Astrocyte (in vitro differentiated cells and primary cell): ENCODE data around the gene KCTD19. TPM values are rescaled to one million over a fixed set of nuclear protein-coding genes. Genes with fewer than 3 reads are reported as not detected.

Experiments used
- DNase-seq: peaks from one replicate; pipeline ENCODE4 v3.0.0-alpha.2; 2010; ENCODE audit warnings: low read depth
- FAIRE-seq: peaks from 2 replicates; lab custom pipeline; 2011; peaks lifted over from hg19 to GRCh38; lab: Jason Lieb, UNC
- H2AFZ ChIP-seq: 2 replicates; pipeline ENCODE4 v1.6.0; 2012; ENCODE audit warnings: low read depth, low read length, inconsistent platforms
- H3K27ac ChIP-seq: 2 replicates; pipeline ENCODE4 v1.5.1; 2011; ENCODE audit warnings: low read depth, low read length, inconsistent platforms
- H3K27me3 ChIP-seq: 2 replicates; pipeline ENCODE4 v1.6.0; 2011; ENCODE audit warnings: low read length, inconsistent platforms; ENCODE audit not compliant: insufficient read depth
- H3K36me3 ChIP-seq: 2 replicates; pipeline ENCODE4 v1.5.1; 2011; ENCODE audit warnings: low read length, inconsistent platforms; ENCODE audit not compliant: insufficient read depth
- H3K4me1 ChIP-seq: 2 replicates; pipeline ENCODE4 v1.5.1; 2011; ENCODE audit warnings: low read length, inconsistent platforms; ENCODE audit not compliant: insufficient read depth
- H3K4me2 ChIP-seq: 2 replicates; pipeline ENCODE4 v1.6.0; 2012; ENCODE audit warnings: low read length, inconsistent platforms
- H3K4me3 ChIP-seq: 2 replicates; pipeline ENCODE4 v1.5.1; 2011; ENCODE audit warnings: low read depth, mild to moderate bottlenecking, low read length, inconsistent platforms; ENCODE audit not compliant: insufficient read depth
- H3K79me2 ChIP-seq: 2 replicates; pipeline ENCODE4 v1.6.0; 2012; ENCODE audit warnings: mild to moderate bottlenecking, low read length, inconsistent platforms; ENCODE audit not compliant: insufficient read depth
- H3K9ac ChIP-seq: 2 replicates; pipeline ENCODE4 v1.6.0; 2012; ENCODE audit warnings: mild to moderate bottlenecking, low read length, inconsistent platforms
- H3K9me3 ChIP-seq: 2 replicates; pipeline ENCODE4 v1.5.1; 2012; ENCODE audit warnings: low read depth, mild to moderate bottlenecking, low read length, inconsistent platforms; ENCODE audit not compliant: insufficient read depth
- H4K20me1 ChIP-seq: 2 replicates; pipeline ENCODE4 v1.6.0; 2012; ENCODE audit warnings: low read length, inconsistent platforms; ENCODE audit not compliant: insufficient read depth
- H3K27ac Mint-ChIP-seq: one replicate; pipeline ENCODE4 v1.8.0; 2021; ENCODE audit warnings: mild to moderate bottlenecking, mixed read lengths; ENCODE audit not compliant: unreplicated experiment
- H3K27me3 Mint-ChIP-seq: one replicate; pipeline ENCODE4 v1.8.0; 2021; ENCODE audit warnings: low read depth, mixed read lengths; ENCODE audit not compliant: unreplicated experiment
- H3K36me3 Mint-ChIP-seq: one replicate; pipeline ENCODE4 v1.8.0; 2021; ENCODE audit warnings: low read depth, mixed read lengths; ENCODE audit not compliant: unreplicated experiment
- H3K4me1 Mint-ChIP-seq: one replicate; pipeline ENCODE4 v1.8.0; 2021; ENCODE audit warnings: low read depth, mixed read lengths; ENCODE audit not compliant: unreplicated experiment
- H3K4me3 Mint-ChIP-seq: one replicate; pipeline ENCODE4 v1.8.0; 2021; ENCODE audit warnings: mild to moderate bottlenecking, moderate library complexity, mixed read lengths; ENCODE audit not compliant: unreplicated experiment
- H3K9me3 Mint-ChIP-seq: one replicate; pipeline ENCODE4 v1.8.0; 2021; ENCODE audit warnings: mild to moderate bottlenecking, mixed read lengths; ENCODE audit not compliant: unreplicated experiment
- EZH2 ChIP-seq: IDR thresholded peaks from 2 replicates; pipeline ENCODE4 v1.6.1; 2012; ENCODE audit warnings: mild to moderate bottlenecking, low read length, inconsistent platforms; ENCODE audit not compliant: insufficient read depth
- total RNA-seq: library from RNA; stranded (reverse); gene quantifications from 2 replicates; pipeline ENCODE4 v1.2.1, GENCODE V29; 2021
- TF ChIP-seq, protein P1 (sequence below): IDR thresholded peaks from 2 replicates; pipeline ENCODE4 v1.5.1; 2011; ENCODE audit warnings: low read depth, mild to moderate bottlenecking, inconsistent platforms, low read length, moderate library complexity; ENCODE audit not compliant: insufficient read depth

Gene KCTD19
- total RNA-seq, 1 donor from 2014 or later: not detected

DNA sequence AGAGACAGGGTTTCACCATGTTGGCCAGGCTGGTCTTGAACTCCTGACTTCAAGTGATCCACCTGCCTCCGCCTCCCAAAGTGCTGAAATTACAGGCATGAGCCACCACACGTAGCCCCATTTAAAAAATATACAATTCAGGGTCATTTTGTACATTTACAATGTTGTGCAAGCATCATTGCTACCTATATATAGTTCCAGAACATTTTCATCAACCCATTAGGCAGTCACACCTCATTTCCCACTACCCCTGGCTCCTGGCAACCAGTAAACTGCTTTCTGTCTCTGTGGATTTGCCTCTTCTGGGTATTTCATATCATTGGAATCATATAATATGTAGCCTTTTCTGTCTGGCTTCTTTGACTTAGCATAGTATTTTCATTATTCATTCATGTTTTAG, 6.8 kb upstream of the KCTD19 start:
- DNase-seq (no peak), FAIRE-seq (no peak)
- Histone ChIP-seq H3K27me3 (no peaks in the 10 kb centered on the region), H3K4me2 (no peak overlapping the region), H4K20me1 (no peaks in the 10 kb centered on the region), H3K9me3 (no peaks in the 10 kb centered on the region), H3K79me2 (no peaks in the 10 kb centered on the region), H3K4me1 (no peaks in the 10 kb centered on the region), H3K4me3 (no peak overlapping the region), H3K27ac (no peak overlapping the region), H3K36me3 (no peaks in the 10 kb centered on the region), H3K9ac (no peak overlapping the region), H2AFZ (no peak overlapping the region)
- H3K36me3 Mint-ChIP-seq: no peaks in the 10 kb centered on the region
- no peak overlapping the region for H3K27ac Mint-ChIP-seq
- H3K4me3 Mint-ChIP-seq: no peak overlapping the region
- peaks cover 2% of the 10 kb centered on the region for H3K9me3 Mint-ChIP-seq
- TF ChIP-seq, protein P1, sequence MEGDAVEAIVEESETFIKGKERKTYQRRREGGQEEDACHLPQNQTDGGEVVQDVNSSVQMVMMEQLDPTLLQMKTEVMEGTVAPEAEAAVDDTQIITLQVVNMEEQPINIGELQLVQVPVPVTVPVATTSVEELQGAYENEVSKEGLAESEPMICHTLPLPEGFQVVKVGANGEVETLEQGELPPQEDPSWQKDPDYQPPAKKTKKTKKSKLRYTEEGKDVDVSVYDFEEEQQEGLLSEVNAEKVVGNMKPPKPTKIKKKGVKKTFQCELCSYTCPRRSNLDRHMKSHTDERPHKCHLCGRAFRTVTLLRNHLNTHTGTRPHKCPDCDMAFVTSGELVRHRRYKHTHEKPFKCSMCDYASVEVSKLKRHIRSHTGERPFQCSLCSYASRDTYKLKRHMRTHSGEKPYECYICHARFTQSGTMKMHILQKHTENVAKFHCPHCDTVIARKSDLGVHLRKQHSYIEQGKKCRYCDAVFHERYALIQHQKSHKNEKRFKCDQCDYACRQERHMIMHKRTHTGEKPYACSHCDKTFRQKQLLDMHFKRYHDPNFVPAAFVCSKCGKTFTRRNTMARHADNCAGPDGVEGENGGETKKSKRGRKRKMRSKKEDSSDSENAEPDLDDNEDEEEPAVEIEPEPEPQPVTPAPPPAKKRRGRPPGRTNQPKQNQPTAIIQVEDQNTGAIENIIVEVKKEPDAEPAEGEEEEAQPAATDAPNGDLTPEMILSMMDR: no peak
- TF ChIP-seq EZH2: no peak
- H3K27me3 Mint-ChIP-seq: peaks cover 1% of the 10 kb centered on the region
- no peaks in the 10 kb centered on the region for H3K4me1 Mint-ChIP-seq

DNA sequence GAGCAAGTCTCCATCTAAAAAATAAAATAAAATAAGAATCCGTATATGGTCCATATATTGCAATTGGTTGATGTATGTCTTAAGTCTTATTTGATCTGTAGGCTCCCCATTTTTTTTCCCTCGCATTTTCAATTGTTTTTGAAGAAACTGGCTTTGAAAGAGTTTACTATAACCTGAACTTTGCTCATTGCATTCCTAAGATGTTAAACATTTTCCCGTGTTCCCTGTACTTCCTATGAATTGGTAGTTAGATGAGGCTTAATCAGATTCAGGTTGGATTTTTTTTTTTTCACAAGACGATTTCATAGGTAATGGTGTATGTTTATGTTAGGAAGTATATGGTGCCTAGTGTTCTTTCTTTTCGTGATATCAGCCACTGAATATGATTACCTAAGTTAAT, 3.4 kb upstream of the KCTD19 start:
- no peak overlapping the region for H3K27ac ChIP-seq
- H3K9me3 Mint-ChIP-seq: no peaks in the 10 kb centered on the region
- no peak overlapping the region for H3K4me3 ChIP-seq
- no peak overlapping the region for H3K4me3 Mint-ChIP-seq
- H3K27me3 ChIP-seq: peaks cover 6% of the 10 kb centered on the region
- peaks cover 19% of the 10 kb centered on the region for H3K27me3 Mint-ChIP-seq
- DNase-seq (no peak), FAIRE-seq (no peak)
- H4K20me1 ChIP-seq: no peaks in the 10 kb centered on the region
- no peaks in the 10 kb centered on the region for H3K79me2 ChIP-seq
- no peak overlapping the region for H3K9ac ChIP-seq
- H3K4me1 ChIP-seq: no peaks in the 10 kb centered on the region
- no peaks in the 10 kb centered on the region for H3K9me3 ChIP-seq
- no peaks in the 10 kb centered on the region for H3K36me3 ChIP-seq
- no peaks in the 10 kb centered on the region for H3K4me1 Mint-ChIP-seq
- H3K36me3 Mint-ChIP-seq: no peaks in the 10 kb centered on the region
- no peak overlapping the region for H3K4me2 ChIP-seq
- TF ChIP-seq EZH2: no peak
- TF ChIP-seq, protein P1: no peak
- H3K27ac Mint-ChIP-seq: no peak overlapping the region
- H2AFZ ChIP-seq: no peak overlapping the region

DNA sequence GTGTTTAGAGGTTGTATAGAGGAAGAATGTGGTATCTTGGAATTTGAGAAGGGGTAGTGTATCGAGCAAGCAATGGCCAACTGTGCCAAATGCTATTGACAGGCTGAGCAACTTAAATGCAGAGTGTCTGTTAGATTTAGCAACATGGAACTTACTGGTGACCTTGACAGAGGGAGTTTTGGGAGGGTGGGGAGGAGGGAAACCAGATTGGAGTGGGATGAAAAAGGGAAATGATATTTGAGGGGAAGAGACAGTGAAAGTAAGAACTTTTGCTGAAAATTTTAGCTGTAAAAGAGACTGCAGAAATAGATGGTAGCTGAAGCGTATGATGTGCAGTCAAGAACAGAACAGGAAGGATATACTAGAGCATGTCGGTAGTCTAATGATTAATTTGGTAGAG, 1.2 kb upstream of the KCTD19 start:
- Histone ChIP-seq H2AFZ (peak overlapping the region; percentile 18), H3K27me3 (peaks cover 25% of the 10 kb centered on the region), H3K4me3 (no peak overlapping the region), H3K9ac (no peak overlapping the region), H4K20me1 (no peaks in the 10 kb centered on the region), H3K27ac (no peak overlapping the region), H3K79me2 (no peaks in the 10 kb centered on the region), H3K9me3 (no peaks in the 10 kb centered on the region), H3K36me3 (no peaks in the 10 kb centered on the region), H3K4me1 (no peaks in the 10 kb centered on the region), H3K4me2 (no peak overlapping the region)
- FAIRE-seq (no peak), DNase-seq (no peak)
- no peak for TF ChIP-seq EZH2
- TF ChIP-seq, protein P1: no peak
- peaks cover 35% of the 10 kb centered on the region for H3K27me3 Mint-ChIP-seq
- H3K4me1 Mint-ChIP-seq: no peaks in the 10 kb centered on the region
- H3K27ac Mint-ChIP-seq: no peak overlapping the region
- no peak overlapping the region for H3K4me3 Mint-ChIP-seq
- H3K9me3 Mint-ChIP-seq: no peaks in the 10 kb centered on the region
- H3K36me3 Mint-ChIP-seq: no peaks in the 10 kb centered on the region
